Stomach (tissue), 9 donors: Measurements from ENCODE around the gene DNAJC17. TPM values are rescaled to one million over a fixed set of nuclear protein-coding genes. Genes with fewer than 3 reads are reported as not detected.

Experiments used
- DNase-seq, 2 donors: peaks; one replicate each; pipeline versions ENCODE4 v3.0.0 to v3.0.0-alpha.2; 2013 to 2019
- H3K27ac ChIP-seq, 5 donors: fragments of 200-600 bp in 4 of 5; sonication (generic) in 4 of 5; one replicate each; pipeline ENCODE4 v1.5.1; 2013 to 2019; ENCODE audit warnings: mild to moderate bottlenecking in 1 of 5, moderate library complexity in 1 of 5
- H3K27me3 ChIP-seq, 3 donors: fragments of 200-600 bp; sonication (generic); one replicate each; pipeline ENCODE4 v1.5.1; 2017 to 2019; ENCODE audit warnings: mixed run types in 1 of 3
- H3K36me3 ChIP-seq, 4 donors: fragments of 200-600 bp; sonication (generic); 1 replicate in 3 of 4; 2 replicates in 1 of 4; pipeline ENCODE4 v1.5.1; 2016 to 2019
- H3K4me1 ChIP-seq, 4 donors: fragments of 200-600 bp; sonication (generic); one replicate each; pipeline ENCODE4 v1.5.1; 2016 to 2019
- H3K4me3 ChIP-seq, 4 donors: fragments of 200-600 bp; sonication (generic) in 3 of 4; one replicate each; pipeline ENCODE4 v1.5.1; 2016 to 2019; ENCODE audit warnings: mild to moderate bottlenecking in 1 of 4
- H3K9me3 ChIP-seq, 4 donors: fragments of 200-600 bp; sonication (generic); one replicate each; pipeline ENCODE4 v1.5.1; 2016 to 2019
- CTCF ChIP-seq, 7 experiments: fragments of 450-650 bp in 4 of 7; fragments of 200-600 bp in 3 of 7; sonication (generic) in 3 of 7; IDR thresholded peaks; one replicate each; pipeline ENCODE4 v1.5.1; 2016 to 2019; ENCODE audit warnings: antibody characterized with exemption in 7 of 7, control low read depth in 2 of 7, mild to moderate bottlenecking in 1 of 7
- EP300 ChIP-seq: sonication (generic); formaldehyde crosslinking; IDR thresholded peaks from one replicate; pipeline ENCODE4 v1.6.1; 2017; ENCODE audit warnings: antibody characterized with exemption
- POLR2A ChIP-seq, 4 donors: fragments of 450-650 bp; IDR thresholded peaks; one replicate each; pipeline ENCODE4 v1.6.1; 2016; ENCODE audit warnings: antibody characterized with exemption in 4 of 4, control low read depth in 2 of 4, mild to moderate bottlenecking in 1 of 4, moderate library complexity in 1 of 4
- POLR2AphosphoS5 ChIP-seq, 3 donors: sonication (generic); formaldehyde crosslinking; IDR thresholded peaks; one replicate each; pipeline ENCODE4 v1.6.1; 2016; ENCODE audit warnings: antibody characterized with exemption in 3 of 3
- WGBS, 5 donors: extraction: QIAGEN DNeasy Blood & Tissue Kit in 3 of 5; methylation state at CpG; one replicate each; pipeline versions ENCODE4 v1.1.5 to v1.1.7; 2013 to 2018; 5-methylcytosine and 5-hydroxymethylcytosine counted together
- intact Hi-C: fragments of 100-400 bp; cut with DNase I; formaldehyde crosslinking; loops from one replicate; pipeline ENCODE4 v1.15.1; 2023; ENCODE audit warnings: low total_unique reads
- polyA plus RNA-seq, 3 donors: library from polyadenylated mRNA; stranded (reverse); fragments of 200-250 nt; gene quantifications; one replicate each; pipeline ENCODE4 v1.2.3, GENCODE V29; 2013
- small RNA-seq, 4 donors: library from RNA; depleted of rRNA; stranded (forward); fragments of <200 nt; gene quantifications; one replicate each; pipeline ENCODE3, GENCODE V24; 2016
- total RNA-seq, 5 donors: library from RNA; depleted of rRNA; stranded (reverse); fragments of >200 nt; gene quantifications; one replicate each; pipeline versions ENCODE4 v1.1.0 to v1.2.3, GENCODE V29; 2014 to 2016
- donor health status: healthy with polysubstance abuse.
- donor health status: Bipolar disorder and iron deficiency.
- donor health status: healthy.

The DNAJC17 gene
- total and polyA plus RNA-seq, 8 donors = 11.0 to 66.7 (median 43.7) TPM

- Histone ChIP-seq H3K4me3 (no peak overlapping the region), H3K36me3 (no peaks in the 10 kb centered on the region), H3K27me3 (no peaks in the 10 kb centered on the region), H3K4me1 (peaks cover 0 to 3% (median 0%) of the 10 kb centered on the region in 4 donors), H3K27ac (no peak overlapping the region), H3K9me3 (no peaks in the 10 kb centered on the region)
- TF ChIP-seq POLR2A (IDR thresholded peaks at IDR 0.05) (no peak), CTCF (IDR thresholded peaks at IDR 0.05) (no peak), EP300 (no peak), POLR2AphosphoS5 (IDR thresholded peaks at IDR 0.05) (no peak)
- intact Hi-C loops = no loop called here
- no peak for DNase-seq
- WGBS, 5 donors = 84 to 93% (median 92%) methylated on average over 6 of the region's 6 CpGs
Measured at GRCh38 chr15:40716165-40716564, 91.1 kb downstream of the DNAJC17 start.

Small RNA genes within 50 kb of the gene (small RNA-seq; reads per million reads assigned to genes)
- gene SUMO2P15 = 0 reads per million in 4 donors

Other genes starting within 250 kb of the DNAJC17 start
- 10 to 100 TPM; 12.3 to 39.4 (median 32.9) TPM for gene CCDC32, start 242.4 kb downstream of the DNAJC17 start, total RNA-seq
- 10 to 100 TPM; 14.4 to 65.7 (median 28.1) TPM for gene CCDC32, start 242.4 kb downstream of the DNAJC17 start, polyA plus RNA-seq
- 10 to 100 TPM in 1 of 5 donors, 1 to 10 TPM in 2, not detected in 2; 7.0 to 12.1 (median 8.1) TPM for gene RPUSD2, start 238.2 kb downstream of the DNAJC17 start, total RNA-seq
- 10 to 100 TPM in 1 of 3 donors, 1 to 10 TPM in 2; 5.6 to 11.9 (median 6.6) TPM for gene RPUSD2, start 238.2 kb downstream of the DNAJC17 start, polyA plus RNA-seq
- 10 to 100 TPM in 2 of 5 donors, 1 to 10 TPM in 3; 1.4 to 57.8 (median 8.7) TPM for gene KNL1, start 213.2 kb downstream of the DNAJC17 start, total RNA-seq
- gene KNL1, start 213.2 kb downstream of the DNAJC17 start, polyA plus RNA-seq = 1 to 10 TPM in 2 of 3 donors, under 1 TPM in 1; 0.50 to 1.8 (median 1.4) TPM
- gene RAD51, start 112.3 kb downstream of the DNAJC17 start, total RNA-seq = 1 to 10 TPM in 1 of 5 donors, under 1 TPM in 2, not detected in 2; 0.58 to 3.5 (median 0.87) TPM
- gene RAD51, start 112.3 kb downstream of the DNAJC17 start, polyA plus RNA-seq = 1 to 10 TPM; 1.6 to 2.7 (median 2.4) TPM
- 10 to 100 TPM in 4 of 5 donors, not detected in 1; 25.2 to 63.8 (median 48.2) TPM for gene RMDN3, start 52.2 kb downstream of the DNAJC17 start, total RNA-seq
- gene RMDN3, start 52.2 kb downstream of the DNAJC17 start, polyA plus RNA-seq = 10 to 100 TPM; 12.6 to 21.2 (median 15.0) TPM
- 10 to 100 TPM in 2 of 5 donors, 1 to 10 TPM in 1, not detected in 2; 1.3 to 13.6 (median 11.7) TPM for gene GCHFR, start 43.4 kb downstream of the DNAJC17 start, total RNA-seq
- gene GCHFR, start 43.4 kb downstream of the DNAJC17 start, polyA plus RNA-seq = 10 to 100 TPM; 21.4 to 37.4 (median 29.3) TPM
- gene C15orf62, start 37.5 kb downstream of the DNAJC17 start, total RNA-seq = 10 to 100 TPM in 1 of 5 donors, not detected in 4; 39.3 TPM
- gene C15orf62, start 37.5 kb downstream of the DNAJC17 start, polyA plus RNA-seq = 1 to 10 TPM in 1 of 3 donors, under 1 TPM in 2; 0.25 to 4.5 (median 0.31) TPM
- 10 to 100 TPM; 10.3 to 29.2 (median 18.7) TPM for gene ZFYVE19, start 384 bp downstream of the DNAJC17 start, total RNA-seq
- gene ZFYVE19, start 384 bp downstream of the DNAJC17 start, polyA plus RNA-seq = 10 to 100 TPM; 14.4 to 31.0 (median 28.3) TPM
- 10 to 100 TPM in 1 of 5 donors, 1 to 10 TPM in 1, not detected in 3; 2.2 to 20.0 TPM for gene PPP1R14D, start 21.2 kb upstream of the DNAJC17 start, total RNA-seq
- gene PPP1R14D, start 21.2 kb upstream of the DNAJC17 start, polyA plus RNA-seq = 1 to 10 TPM in 2 of 3 donors, under 1 TPM in 1; 0.63 to 4.1 (median 1.4) TPM
- 100 to 1,000 TPM in 4 of 5 donors, 10 to 100 TPM in 1; 58.6 to 394 (median 178) TPM for gene SPINT1, start 36.6 kb upstream of the DNAJC17 start, total RNA-seq
- 10 to 100 TPM; 16.8 to 76.8 (median 52.3) TPM for gene SPINT1, start 36.6 kb upstream of the DNAJC17 start, polyA plus RNA-seq
- 1 to 10 TPM in 4 of 5 donors, not detected in 1; 1.3 to 3.2 (median 1.7) TPM for gene RHOV, start 66.8 kb upstream of the DNAJC17 start, total RNA-seq
- 10 to 100 TPM in 1 of 3 donors, 1 to 10 TPM in 2; 1.2 to 87.8 (median 1.4) TPM for gene RHOV, start 66.8 kb upstream of the DNAJC17 start, polyA plus RNA-seq
- 10 to 100 TPM in 4 of 5 donors, 1 to 10 TPM in 1; 1.8 to 24.2 (median 20.3) TPM for gene VPS18, start 87.0 kb upstream of the DNAJC17 start, total RNA-seq
- gene VPS18, start 87.0 kb upstream of the DNAJC17 start, polyA plus RNA-seq = 10 to 100 TPM in 1 of 3 donors, 1 to 10 TPM in 2; 5.7 to 10.8 (median 6.1) TPM
- 10 to 100 TPM in 1 of 5 donors, 1 to 10 TPM in 3, under 1 TPM in 1; 0.89 to 20.0 (median 3.3) TPM for gene DLL4, start 121.9 kb upstream of the DNAJC17 start, total RNA-seq
- gene DLL4, start 121.9 kb upstream of the DNAJC17 start, polyA plus RNA-seq = 1 to 10 TPM in 2 of 3 donors, under 1 TPM in 1; 0.56 to 2.2 (median 1.5) TPM
- 10 to 100 TPM in 1 of 5 donors, 1 to 10 TPM in 4; 1.3 to 17.1 (median 2.9) TPM for gene CHAC1, start 146.0 kb upstream of the DNAJC17 start, total RNA-seq
- gene CHAC1, start 146.0 kb upstream of the DNAJC17 start, polyA plus RNA-seq = 10 to 100 TPM in 2 of 3 donors, 1 to 10 TPM in 1; 5.7 to 61.6 (median 25.5) TPM